ENCODE results near the gene TOX3.

Gene TOX3

DNA sequence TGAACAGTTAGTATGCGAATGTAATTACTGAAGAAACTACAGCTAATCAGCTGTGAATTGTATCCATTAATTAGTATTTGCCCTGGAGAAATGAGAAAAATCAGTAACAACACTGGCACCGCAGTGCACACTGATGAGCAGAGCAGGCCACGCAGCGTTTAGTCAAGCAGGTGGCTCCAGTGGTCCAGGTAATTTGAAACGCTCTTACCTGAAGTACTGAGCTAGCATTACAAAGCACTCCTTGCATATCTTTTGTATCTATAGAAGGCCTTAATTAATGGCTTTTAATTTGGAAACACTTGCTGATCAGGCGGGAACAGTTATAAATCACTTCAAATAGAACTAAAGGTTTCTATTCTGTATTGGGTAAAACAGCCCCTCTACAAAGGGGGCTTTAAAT, 76.4 kb downstream of the TOX3 start:
- POLR2A ChIA-PET, result no interaction called here
- H3K4me3 ChIP-seq (ENCODE audit: low read depth, low read length), result no peak overlapping the region
- CTCF ChIA-PET, result no interaction called here
- no peak for DNase-seq (ENCODE audit: low read depth, low spot score)
- TF ChIP-seq, protein P1, sequence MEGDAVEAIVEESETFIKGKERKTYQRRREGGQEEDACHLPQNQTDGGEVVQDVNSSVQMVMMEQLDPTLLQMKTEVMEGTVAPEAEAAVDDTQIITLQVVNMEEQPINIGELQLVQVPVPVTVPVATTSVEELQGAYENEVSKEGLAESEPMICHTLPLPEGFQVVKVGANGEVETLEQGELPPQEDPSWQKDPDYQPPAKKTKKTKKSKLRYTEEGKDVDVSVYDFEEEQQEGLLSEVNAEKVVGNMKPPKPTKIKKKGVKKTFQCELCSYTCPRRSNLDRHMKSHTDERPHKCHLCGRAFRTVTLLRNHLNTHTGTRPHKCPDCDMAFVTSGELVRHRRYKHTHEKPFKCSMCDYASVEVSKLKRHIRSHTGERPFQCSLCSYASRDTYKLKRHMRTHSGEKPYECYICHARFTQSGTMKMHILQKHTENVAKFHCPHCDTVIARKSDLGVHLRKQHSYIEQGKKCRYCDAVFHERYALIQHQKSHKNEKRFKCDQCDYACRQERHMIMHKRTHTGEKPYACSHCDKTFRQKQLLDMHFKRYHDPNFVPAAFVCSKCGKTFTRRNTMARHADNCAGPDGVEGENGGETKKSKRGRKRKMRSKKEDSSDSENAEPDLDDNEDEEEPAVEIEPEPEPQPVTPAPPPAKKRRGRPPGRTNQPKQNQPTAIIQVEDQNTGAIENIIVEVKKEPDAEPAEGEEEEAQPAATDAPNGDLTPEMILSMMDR (IDR thresholded peaks at IDR 0.05; ENCODE audit: insufficient read depth, low read length, missing control alignments), result no peak

DNA sequence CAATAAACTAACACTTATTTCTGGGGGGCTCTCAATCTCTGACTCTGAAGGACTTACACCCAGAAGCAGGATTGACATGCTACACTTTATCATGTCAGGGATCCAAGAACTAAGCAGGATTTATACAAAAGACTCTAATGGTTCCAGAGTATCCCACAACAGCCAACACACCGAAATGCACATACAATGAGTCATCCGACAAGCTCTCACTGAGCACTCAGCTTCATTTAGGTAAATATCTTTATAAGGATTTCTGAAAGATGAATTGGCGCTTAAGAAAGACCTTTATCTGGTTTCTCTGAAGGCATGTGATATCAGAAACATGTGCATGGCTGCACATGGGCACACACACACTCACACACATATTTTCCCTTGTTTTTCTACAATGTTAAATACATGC, 77.2 kb downstream of the TOX3 start:
- no peak overlapping the region for H3K4me3 ChIP-seq (ENCODE audit: low read depth, low read length)
- CTCF ChIA-PET, result no interaction called here
- TF ChIP-seq, protein P1 (IDR thresholded peaks at IDR 0.05; ENCODE audit: insufficient read depth, low read length, missing control alignments), result no peak
- POLR2A ChIA-PET, result no interaction called here
- no peak for DNase-seq (ENCODE audit: low read depth, low spot score)

DNA sequence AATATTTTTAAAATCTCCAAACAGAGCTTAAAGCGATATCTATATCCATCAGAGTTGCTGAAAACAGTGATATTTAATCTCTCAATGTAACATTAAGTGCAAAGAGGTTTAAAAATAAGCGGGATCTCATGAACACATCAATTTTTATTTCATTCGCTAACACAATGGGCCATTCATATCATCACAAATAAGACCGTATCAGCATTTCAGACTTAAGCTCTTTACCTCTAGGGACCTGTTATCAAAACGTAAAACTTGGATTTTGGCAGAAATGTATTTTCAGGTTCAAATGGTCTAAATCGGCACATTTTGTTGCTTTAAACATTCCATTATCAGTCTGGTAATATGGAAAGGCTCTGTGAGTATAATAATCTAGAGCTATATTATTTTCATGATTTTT, 77.9 kb downstream of the TOX3 start:
- no peak for DNase-seq (ENCODE audit: low read depth, low spot score)
- TF ChIP-seq, protein P1 (IDR thresholded peaks at IDR 0.05; ENCODE audit: insufficient read depth, low read length, missing control alignments), result no peak
- POLR2A ChIA-PET, result no interaction called here
- no peak overlapping the region for H3K4me3 ChIP-seq (ENCODE audit: low read depth, low read length)
- CTCF ChIA-PET, result no interaction called here

DNA sequence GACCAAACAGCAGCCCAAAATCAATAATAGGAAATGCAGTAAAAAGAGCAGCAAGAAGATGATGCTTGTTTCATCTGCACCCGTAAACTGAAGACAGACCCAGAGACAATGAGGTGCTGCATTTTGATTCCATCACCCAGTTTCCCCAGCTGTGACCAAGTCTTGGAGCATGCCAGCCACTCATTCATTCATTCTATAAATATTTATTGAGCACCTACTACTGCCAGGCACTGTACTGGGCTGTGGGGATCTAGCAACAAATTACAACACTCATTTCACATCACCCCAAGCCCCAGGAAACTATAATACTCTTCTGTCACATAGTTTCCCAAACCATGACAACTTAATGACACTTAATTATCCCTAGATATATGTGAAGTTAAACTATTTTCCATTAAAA, 79.2 kb downstream of the TOX3 start:
- CTCF ChIA-PET, result no interaction called here
- TF ChIP-seq, protein P1 (IDR thresholded peaks at IDR 0.05; ENCODE audit: insufficient read depth, low read length, missing control alignments), result no peak
- no peak overlapping the region for H3K4me3 ChIP-seq (ENCODE audit: low read depth, low read length)
- DNase-seq (ENCODE audit: low read depth, low spot score), result no peak
- POLR2A ChIA-PET, result no interaction called here

DNA sequence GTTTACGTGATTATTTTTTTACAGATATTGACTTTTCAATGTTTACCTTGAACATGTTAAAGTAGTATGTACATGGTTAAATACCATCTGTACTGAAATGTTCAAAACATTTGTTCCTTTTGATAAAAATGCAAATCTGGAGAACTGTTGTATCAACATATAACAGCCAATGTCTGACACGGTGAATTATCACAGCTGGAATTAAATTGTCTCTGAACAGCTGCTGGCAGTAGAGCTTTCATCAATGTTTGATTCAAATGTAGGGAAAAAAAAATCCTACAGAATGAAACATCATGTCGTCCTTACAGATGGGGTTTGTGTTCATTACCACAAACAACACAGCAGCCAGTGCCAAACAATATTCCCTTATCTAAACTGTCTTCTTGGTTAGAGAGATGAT, 79.9 kb downstream of the TOX3 start:
- ChIA-PET CTCF (no interaction called here), POLR2A (no interaction called here)
- DNase-seq (ENCODE audit: low read depth, low spot score), result no peak
- TF ChIP-seq, protein P1 (IDR thresholded peaks at IDR 0.05; ENCODE audit: insufficient read depth, low read length, missing control alignments), result no peak
- no peak overlapping the region for H3K4me3 ChIP-seq (ENCODE audit: low read depth, low read length)

DNA sequence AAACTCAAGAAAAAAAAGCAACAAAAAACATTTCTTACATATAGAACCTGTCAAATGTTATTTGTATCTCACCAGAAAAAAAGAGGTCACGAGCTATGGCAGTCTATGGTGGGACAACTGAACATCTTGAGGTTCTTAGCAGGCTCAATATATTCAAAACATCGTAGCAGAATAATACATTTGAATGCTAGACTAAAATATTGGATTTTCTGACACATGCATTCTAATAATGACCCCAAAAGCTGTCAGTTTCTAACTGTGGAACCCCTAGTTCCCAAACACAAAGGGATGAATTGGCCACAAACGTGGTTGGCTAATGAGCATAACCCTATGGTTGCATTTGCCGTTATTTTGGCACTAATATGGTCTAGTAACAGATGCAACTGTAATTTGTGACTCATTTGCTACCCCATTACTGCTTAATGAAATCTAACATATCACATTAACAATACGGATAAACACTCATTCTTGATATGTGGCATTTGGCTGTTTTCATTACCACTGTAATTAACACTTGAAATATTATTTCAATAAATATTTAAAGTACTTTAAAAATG, 81.2 kb downstream of the TOX3 start:
- TF ChIP-seq, protein P1 (IDR thresholded peaks at IDR 0.05; ENCODE audit: insufficient read depth, low read length, missing control alignments), result no peak
- CTCF ChIA-PET, result no interaction called here
- no peak overlapping the region for H3K4me3 ChIP-seq (ENCODE audit: low read depth, low read length)
- no peak for DNase-seq (ENCODE audit: low read depth, low spot score)
- POLR2A ChIA-PET, result no interaction called here
